Measurements from ENCODE around the gene CACNA1S. TPM values are rescaled to one million over a fixed set of nuclear protein-coding genes. Genes with fewer than 3 reads are reported as not detected.

Gene CACNA1S
- total and polyA plus RNA-seq, 2 of the 13 experiments (the other 11 are each of a cell fraction or from before 2014, with no cell fraction given): not detected

DNA sequence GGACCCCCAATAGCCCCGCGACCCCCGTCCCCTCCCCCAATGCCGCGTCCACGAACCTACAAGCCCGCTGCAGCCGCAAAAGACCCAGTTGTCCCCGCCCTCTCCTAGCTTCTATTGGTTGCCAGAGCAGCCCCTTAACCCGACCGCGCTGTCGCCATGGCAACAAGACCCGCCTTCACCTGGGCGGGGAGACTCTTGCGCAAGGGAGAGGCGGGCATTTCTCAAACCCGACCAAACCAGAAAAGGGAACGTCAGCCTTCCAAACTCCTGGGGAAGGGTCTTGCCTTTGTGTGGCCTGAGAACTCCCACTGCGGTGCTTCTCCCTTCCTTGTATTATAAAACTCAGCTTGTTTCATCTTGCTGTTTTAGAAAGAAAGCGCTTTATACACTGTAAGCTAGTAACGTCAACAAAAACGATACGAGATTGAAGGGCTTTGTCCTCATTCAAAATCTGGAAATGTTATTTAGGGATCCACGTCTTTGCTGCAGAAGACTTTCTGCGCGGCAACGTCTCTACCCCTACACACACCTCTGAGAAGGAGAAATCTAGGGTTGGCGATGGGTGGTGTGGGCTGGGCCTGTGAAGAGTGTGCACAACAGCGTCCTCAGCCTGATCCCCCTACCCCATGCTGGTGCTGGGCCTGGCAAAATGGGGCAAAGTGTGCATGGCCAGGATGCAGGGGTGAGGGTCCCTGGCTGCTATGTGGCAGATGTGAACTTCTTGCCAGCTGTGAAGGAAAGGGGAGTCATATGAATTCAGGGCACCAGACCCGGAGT is 42.4 kb upstream of the CACNA1S start, which contains the start of gene TMEM9 (continued):
- TF ChIP-seq, protein P1, sequence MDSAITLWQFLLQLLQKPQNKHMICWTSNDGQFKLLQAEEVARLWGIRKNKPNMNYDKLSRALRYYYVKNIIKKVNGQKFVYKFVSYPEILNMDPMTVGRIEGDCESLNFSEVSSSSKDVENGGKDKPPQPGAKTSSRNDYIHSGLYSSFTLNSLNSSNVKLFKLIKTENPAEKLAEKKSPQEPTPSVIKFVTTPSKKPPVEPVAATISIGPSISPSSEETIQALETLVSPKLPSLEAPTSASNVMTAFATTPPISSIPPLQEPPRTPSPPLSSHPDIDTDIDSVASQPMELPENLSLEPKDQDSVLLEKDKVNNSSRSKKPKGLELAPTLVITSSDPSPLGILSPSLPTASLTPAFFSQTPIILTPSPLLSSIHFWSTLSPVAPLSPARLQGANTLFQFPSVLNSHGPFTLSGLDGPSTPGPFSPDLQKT (CRISPR knock-in tag; IDR thresholded peaks at IDR 0.05; ENCODE audit: borderline replicate concordance): no peak
- TF ChIP-seq, protein P2, sequence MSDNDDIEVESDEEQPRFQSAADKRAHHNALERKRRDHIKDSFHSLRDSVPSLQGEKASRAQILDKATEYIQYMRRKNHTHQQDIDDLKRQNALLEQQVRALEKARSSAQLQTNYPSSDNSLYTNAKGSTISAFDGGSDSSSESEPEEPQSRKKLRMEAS (IDR thresholded peaks at IDR 0.05): no peak
- TF ChIP-seq, protein P3, sequence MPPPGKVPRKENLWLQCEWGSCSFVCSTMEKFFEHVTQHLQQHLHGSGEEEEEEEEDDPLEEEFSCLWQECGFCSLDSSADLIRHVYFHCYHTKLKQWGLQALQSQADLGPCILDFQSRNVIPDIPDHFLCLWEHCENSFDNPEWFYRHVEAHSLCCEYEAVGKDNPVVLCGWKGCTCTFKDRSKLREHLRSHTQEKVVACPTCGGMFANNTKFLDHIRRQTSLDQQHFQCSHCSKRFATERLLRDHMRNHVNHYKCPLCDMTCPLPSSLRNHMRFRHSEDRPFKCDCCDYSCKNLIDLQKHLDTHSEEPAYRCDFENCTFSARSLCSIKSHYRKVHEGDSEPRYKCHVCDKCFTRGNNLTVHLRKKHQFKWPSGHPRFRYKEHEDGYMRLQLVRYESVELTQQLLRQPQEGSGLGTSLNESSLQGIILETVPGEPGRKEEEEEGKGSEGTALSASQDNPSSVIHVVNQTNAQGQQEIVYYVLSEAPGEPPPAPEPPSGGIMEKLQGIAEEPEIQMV (CRISPR knock-in tag; IDR thresholded peaks at IDR 0.05; ENCODE audit: low read depth): no peak
- TF ChIP-seq, protein P4, sequence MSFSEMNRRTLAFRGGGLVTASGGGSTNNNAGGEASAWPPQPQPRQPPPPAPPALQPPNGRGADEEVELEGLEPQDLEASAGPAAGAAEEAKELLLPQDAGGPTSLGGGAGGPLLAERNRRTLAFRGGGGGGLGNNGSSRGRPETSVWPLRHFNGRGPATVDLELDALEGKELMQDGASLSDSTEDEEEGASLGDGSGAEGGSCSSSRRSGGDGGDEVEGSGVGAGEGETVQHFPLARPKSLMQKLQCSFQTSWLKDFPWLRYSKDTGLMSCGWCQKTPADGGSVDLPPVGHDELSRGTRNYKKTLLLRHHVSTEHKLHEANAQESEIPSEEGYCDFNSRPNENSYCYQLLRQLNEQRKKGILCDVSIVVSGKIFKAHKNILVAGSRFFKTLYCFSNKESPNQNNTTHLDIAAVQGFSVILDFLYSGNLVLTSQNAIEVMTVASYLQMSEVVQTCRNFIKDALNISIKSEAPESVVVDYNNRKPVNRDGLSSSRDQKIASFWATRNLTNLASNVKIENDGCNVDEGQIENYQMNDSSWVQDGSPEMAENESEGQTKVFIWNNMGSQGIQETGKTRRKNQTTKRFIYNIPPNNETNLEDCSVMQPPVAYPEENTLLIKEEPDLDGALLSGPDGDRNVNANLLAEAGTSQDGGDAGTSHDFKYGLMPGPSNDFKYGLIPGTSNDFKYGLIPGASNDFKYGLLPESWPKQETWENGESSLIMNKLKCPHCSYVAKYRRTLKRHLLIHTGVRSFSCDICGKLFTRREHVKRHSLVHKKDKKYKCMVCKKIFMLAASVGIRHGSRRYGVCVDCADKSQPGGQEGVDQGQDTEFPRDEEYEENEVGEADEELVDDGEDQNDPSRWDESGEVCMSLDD (CRISPR knock-in tag; IDR thresholded peaks at IDR 0.05; ENCODE audit: borderline replicate concordance): no peak
- TF ChIP-seq ZNF747 (CRISPR knock-in tag; IDR thresholded peaks at IDR 0.05; ENCODE audit: borderline replicate concordance) (no peak), ZNF605 (CRISPR knock-in tag; IDR thresholded peaks at IDR 0.05) (no peak), AGO1 (IDR thresholded peaks at IDR 0.05; ENCODE audit: low read depth, low read length, poor library complexity, severe bottlenecking) (no peak), SMAD3 (CRISPR knock-in tag; IDR thresholded peaks at IDR 0.05) (peak; percentile 39; the same call in 1 of the 2 replicates), GATAD1 (CRISPR knock-in tag; IDR thresholded peaks at IDR 0.05) (no peak)
- TF ChIP-seq, protein P5, sequence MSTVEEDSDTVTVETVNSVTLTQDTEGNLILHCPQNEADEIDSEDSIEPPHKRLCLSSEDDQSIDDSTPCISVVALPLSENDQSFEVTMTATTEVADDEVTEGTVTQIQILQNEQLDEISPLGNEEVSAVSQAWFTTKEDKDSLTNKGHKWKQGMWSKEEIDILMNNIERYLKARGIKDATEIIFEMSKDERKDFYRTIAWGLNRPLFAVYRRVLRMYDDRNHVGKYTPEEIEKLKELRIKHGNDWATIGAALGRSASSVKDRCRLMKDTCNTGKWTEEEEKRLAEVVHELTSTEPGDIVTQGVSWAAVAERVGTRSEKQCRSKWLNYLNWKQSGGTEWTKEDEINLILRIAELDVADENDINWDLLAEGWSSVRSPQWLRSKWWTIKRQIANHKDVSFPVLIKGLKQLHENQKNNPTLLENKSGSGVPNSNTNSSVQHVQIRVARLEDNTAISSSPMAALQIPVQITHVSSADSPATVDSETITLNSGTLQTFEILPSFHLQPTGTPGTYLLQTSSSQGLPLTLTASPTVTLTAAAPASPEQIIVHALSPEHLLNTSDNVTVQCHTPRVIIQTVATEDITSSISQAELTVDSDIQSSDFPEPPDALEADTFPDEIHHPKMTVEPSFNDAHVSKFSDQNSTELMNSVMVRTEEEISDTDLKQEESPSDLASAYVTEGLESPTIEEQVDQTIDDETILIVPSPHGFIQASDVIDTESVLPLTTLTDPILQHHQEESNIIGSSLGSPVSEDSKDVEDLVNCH (CRISPR knock-in tag; IDR thresholded peaks at IDR 0.05): no peak
- TF ChIP-seq, protein P6, sequence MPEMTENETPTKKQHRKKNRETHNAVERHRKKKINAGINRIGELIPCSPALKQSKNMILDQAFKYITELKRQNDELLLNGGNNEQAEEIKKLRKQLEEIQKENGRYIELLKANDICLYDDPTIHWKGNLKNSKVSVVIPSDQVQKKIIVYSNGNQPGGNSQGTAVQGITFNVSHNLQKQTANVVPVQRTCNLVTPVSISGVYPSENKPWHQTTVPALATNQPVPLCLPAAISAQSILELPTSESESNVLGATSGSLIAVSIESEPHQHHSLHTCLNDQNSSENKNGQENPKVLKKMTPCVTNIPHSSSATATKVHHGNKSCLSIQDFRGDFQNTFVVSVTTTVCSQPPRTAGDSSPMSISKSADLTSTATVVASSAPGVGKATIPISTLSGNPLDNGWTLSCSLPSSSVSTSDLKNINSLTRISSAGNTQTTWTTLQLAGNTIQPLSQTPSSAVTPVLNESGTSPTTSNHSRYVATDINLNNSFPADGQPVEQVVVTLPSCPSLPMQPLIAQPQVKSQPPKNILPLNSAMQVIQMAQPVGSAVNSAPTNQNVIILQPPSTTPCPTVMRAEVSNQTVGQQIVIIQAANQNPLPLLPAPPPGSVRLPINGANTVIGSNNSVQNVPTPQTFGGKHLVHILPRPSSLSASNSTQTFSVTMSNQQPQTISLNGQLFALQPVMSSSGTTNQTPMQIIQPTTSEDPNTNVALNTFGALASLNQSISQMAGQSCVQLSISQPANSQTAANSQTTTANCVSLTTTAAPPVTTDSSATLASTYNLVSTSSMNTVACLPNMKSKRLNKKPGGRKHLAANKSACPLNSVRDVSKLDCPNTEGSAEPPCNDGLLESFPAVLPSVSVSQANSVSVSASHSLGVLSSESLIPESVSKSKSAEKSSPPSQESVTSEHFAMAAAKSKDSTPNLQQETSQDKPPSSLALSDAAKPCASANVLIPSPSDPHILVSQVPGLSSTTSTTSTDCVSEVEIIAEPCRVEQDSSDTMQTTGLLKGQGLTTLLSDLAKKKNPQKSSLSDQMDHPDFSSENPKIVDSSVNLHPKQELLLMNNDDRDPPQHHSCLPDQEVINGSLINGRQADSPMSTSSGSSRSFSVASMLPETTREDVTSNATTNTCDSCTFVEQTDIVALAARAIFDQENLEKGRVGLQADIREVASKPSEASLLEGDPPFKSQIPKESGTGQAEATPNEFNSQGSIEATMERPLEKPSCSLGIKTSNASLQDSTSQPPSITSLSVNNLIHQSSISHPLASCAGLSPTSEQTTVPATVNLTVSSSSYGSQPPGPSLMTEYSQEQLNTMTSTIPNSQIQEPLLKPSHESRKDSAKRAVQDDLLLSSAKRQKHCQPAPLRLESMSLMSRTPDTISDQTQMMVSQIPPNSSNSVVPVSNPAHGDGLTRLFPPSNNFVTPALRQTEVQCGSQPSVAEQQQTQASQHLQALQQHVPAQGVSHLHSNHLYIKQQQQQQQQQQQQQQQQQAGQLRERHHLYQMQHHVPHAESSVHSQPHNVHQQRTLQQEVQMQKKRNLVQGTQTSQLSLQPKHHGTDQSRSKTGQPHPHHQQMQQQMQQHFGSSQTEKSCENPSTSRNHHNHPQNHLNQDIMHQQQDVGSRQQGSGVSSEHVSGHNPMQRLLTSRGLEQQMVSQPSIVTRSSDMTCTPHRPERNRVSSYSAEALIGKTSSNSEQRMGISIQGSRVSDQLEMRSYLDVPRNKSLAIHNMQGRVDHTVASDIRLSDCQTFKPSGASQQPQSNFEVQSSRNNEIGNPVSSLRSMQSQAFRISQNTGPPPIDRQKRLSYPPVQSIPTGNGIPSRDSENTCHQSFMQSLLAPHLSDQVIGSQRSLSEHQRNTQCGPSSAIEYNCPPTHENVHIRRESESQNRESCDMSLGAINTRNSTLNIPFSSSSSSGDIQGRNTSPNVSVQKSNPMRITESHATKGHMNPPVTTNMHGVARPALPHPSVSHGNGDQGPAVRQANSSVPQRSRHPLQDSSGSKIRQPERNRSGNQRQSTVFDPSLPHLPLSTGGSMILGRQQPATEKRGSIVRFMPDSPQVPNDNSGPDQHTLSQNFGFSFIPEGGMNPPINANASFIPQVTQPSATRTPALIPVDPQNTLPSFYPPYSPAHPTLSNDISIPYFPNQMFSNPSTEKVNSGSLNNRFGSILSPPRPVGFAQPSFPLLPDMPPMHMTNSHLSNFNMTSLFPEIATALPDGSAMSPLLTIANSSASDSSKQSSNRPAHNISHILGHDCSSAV (CRISPR knock-in tag; IDR thresholded peaks at IDR 0.05; ENCODE audit: borderline replicate concordance): no peak
